ENCODE measurements around the gene PALLD.

DNA sequence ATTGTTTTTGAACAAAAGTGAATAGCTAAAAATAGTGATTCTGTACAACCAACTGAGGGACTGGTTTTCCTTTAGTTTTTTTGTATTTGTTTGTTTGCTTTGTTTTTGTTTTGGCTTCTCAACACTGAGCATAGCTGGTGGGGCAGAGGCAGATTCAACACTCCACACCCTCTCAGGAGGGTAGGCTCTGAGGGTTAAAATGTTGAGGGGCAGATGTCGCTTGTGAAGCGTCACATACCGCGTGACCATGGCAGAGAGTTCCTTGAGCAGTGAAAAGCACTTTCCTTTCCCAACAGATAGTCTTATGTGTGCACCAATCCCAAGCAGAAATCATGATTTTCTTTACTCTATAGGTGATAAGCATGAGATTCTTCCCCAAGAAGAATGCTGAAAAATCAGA is 155.0 kb downstream of the PALLD start:
- TF ChIP-seq RAD21 (conservative IDR thresholded peaks at IDR 0.05): no peak
- no peak for TF ChIP-seq EZH2 (IDR thresholded peaks at IDR 0.05; ENCODE audit: borderline replicate concordance, insufficient read depth, low read length, poor library complexity, severe bottlenecking)
- TF ChIP-seq, protein P1, sequence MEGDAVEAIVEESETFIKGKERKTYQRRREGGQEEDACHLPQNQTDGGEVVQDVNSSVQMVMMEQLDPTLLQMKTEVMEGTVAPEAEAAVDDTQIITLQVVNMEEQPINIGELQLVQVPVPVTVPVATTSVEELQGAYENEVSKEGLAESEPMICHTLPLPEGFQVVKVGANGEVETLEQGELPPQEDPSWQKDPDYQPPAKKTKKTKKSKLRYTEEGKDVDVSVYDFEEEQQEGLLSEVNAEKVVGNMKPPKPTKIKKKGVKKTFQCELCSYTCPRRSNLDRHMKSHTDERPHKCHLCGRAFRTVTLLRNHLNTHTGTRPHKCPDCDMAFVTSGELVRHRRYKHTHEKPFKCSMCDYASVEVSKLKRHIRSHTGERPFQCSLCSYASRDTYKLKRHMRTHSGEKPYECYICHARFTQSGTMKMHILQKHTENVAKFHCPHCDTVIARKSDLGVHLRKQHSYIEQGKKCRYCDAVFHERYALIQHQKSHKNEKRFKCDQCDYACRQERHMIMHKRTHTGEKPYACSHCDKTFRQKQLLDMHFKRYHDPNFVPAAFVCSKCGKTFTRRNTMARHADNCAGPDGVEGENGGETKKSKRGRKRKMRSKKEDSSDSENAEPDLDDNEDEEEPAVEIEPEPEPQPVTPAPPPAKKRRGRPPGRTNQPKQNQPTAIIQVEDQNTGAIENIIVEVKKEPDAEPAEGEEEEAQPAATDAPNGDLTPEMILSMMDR (IDR thresholded peaks at IDR 0.05; ENCODE audit: poor library complexity, severe bottlenecking): no peak
- TF ChIP-seq, protein P2, sequence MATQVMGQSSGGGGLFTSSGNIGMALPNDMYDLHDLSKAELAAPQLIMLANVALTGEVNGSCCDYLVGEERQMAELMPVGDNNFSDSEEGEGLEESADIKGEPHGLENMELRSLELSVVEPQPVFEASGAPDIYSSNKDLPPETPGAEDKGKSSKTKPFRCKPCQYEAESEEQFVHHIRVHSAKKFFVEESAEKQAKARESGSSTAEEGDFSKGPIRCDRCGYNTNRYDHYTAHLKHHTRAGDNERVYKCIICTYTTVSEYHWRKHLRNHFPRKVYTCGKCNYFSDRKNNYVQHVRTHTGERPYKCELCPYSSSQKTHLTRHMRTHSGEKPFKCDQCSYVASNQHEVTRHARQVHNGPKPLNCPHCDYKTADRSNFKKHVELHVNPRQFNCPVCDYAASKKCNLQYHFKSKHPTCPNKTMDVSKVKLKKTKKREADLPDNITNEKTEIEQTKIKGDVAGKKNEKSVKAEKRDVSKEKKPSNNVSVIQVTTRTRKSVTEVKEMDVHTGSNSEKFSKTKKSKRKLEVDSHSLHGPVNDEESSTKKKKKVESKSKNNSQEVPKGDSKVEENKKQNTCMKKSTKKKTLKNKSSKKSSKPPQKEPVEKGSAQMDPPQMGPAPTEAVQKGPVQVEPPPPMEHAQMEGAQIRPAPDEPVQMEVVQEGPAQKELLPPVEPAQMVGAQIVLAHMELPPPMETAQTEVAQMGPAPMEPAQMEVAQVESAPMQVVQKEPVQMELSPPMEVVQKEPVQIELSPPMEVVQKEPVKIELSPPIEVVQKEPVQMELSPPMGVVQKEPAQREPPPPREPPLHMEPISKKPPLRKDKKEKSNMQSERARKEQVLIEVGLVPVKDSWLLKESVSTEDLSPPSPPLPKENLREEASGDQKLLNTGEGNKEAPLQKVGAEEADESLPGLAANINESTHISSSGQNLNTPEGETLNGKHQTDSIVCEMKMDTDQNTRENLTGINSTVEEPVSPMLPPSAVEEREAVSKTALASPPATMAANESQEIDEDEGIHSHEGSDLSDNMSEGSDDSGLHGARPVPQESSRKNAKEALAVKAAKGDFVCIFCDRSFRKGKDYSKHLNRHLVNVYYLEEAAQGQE (IDR thresholded peaks at IDR 0.05; ENCODE audit: borderline replicate concordance): no peak
- TF ChIP-seq POLR2AphosphoS5 (IDR thresholded peaks at IDR 0.05): no peak
- TF ChIP-seq TAF1 (IDR thresholded peaks at IDR 0.05; ENCODE audit: low read depth): no peak
- no peak for TF ChIP-seq SMC3 (conservative IDR thresholded peaks at IDR 0.05; ENCODE audit: poor library complexity)
- no peak for TF ChIP-seq EP300 (conservative IDR thresholded peaks at IDR 0.05; ENCODE audit: poor library complexity, severe bottlenecking)
- TF ChIP-seq MXI1 (conservative IDR thresholded peaks at IDR 0.05; ENCODE audit: poor library complexity, severe bottlenecking): no peak
